Endothelial cell of umbilical vein (primary cell): Measurements from ENCODE around the gene DEXI. TPM values are rescaled to one million over a fixed set of nuclear protein-coding genes. Genes with fewer than 3 reads are reported as not detected.

Experiments
- BruUV-seq: library from RNA; stranded (reverse); fragments of 400-500 nt; replicated peaks from 2 replicates; lab custom pipeline; 2021; lab: Mats Ljungman, UMichigan
- CTCF ChIA-PET: fragments of 300-600, 350-600 bp; sonication (Branson Sonifier 250); formaldehyde crosslinking; loops from one replicate; lab custom pipeline; 2021; ENCODE audit warnings: antibody characterized with exemption, inconsistent platforms; lab: Charles Lee
- POLR2A ChIA-PET: fragments of 300-600, 350-600 bp; sonication (Branson Sonifier 250); formaldehyde crosslinking; loops from one replicate; lab custom pipeline; 2021; ENCODE audit warnings: antibody characterized with exemption, inconsistent platforms; lab: Charles Lee
- DNase-seq: peaks from one replicate; pipeline ENCODE4 v3.0.0-alpha.2; 2011; ENCODE audit warnings: low read depth, low spot score
- FAIRE-seq: peaks from 2 replicates; lab custom pipeline; 2011; peaks lifted over from hg19 to GRCh38; lab: Jason Lieb, UNC
- H2AFZ ChIP-seq: 2 replicates; pipeline ENCODE4 v1.6.0; 2012; ENCODE audit warnings: low read depth, low read length, control low read depth, inconsistent platforms
- H3K27ac ChIP-seq: 2 replicates; pipeline ENCODE4 v1.5.1; 2011; ENCODE audit warnings: low read depth, mild to moderate bottlenecking, control low read depth, low read length, moderate library complexity; ENCODE audit not compliant: insufficient read depth
- H3K27me3 ChIP-seq, 2 experiments: 2 replicates each; pipeline versions ENCODE4 v1.6.0 to v1.6.1; 2011; ENCODE audit warnings: low read length in 2 of 2, mixed read lengths in 1 of 2; ENCODE audit not compliant: control insufficient read depth in 2 of 2, insufficient read depth in 2 of 2
- H3K36me3 ChIP-seq, 2 experiments: 2 replicates in 1 of 2; 3 replicates in 1 of 2; pipeline ENCODE4 v1.5.1; 2011; ENCODE audit warnings: low read length in 2 of 2, mild to moderate bottlenecking in 1 of 2, moderate library complexity in 1 of 2; ENCODE audit not compliant: control insufficient read depth in 2 of 2, insufficient read depth in 2 of 2; ENCODE audit errors: extremely low read depth in 1 of 2
- H3K4me1 ChIP-seq: 3 replicates; pipeline ENCODE4 v1.5.1; 2011; ENCODE audit warnings: mild to moderate bottlenecking, low read length; ENCODE audit not compliant: control insufficient read depth, insufficient read depth; ENCODE audit errors: extremely low read depth
- H3K4me2 ChIP-seq: 2 replicates; pipeline ENCODE4 v1.6.1; 2011; ENCODE audit warnings: low read length, control low read depth, mixed read lengths; ENCODE audit not compliant: insufficient read depth
- H3K4me3 ChIP-seq, 3 experiments: fragments of 200-600 bp in 1 of 3; sonication (generic), shearing (Covaris generic) in 1 of 3; replicated peaks in 1 of 3; 2 replicates each; pipeline ENCODE4 v1.5.1; 2011 to 2016; ENCODE audit warnings: control low read depth in 3 of 3, low read length in 3 of 3, mild to moderate bottlenecking in 2 of 3, inconsistent platforms in 1 of 3, low read depth in 1 of 3, moderate library complexity in 1 of 3; ENCODE audit not compliant: insufficient read depth in 1 of 3
- H3K79me2 ChIP-seq: 2 replicates; pipeline ENCODE4 v1.6.0; 2012; ENCODE audit warnings: low read length, inconsistent platforms; ENCODE audit not compliant: control insufficient read depth, insufficient read depth
- H3K9ac ChIP-seq: replicated peaks from 2 replicates; pipeline ENCODE3; 2011; ENCODE audit warnings: low read length, control low read depth; ENCODE audit not compliant: insufficient read depth; ENCODE audit errors: extremely low read depth
- H3K9me1 ChIP-seq: replicated peaks from 3 replicates; pipeline ENCODE4 v1.6.0; 2011; ENCODE audit warnings: mild to moderate bottlenecking, low read length; ENCODE audit not compliant: control insufficient read depth, insufficient read depth; ENCODE audit errors: extremely low read depth
- H3K9me3 ChIP-seq: replicated peaks from 2 replicates; pipeline ENCODE4 v1.5.1; 2012; ENCODE audit warnings: low read length, inconsistent platforms; ENCODE audit not compliant: control insufficient read depth, insufficient read depth
- H4K20me1 ChIP-seq: replicated peaks from 2 replicates; pipeline ENCODE3; 2011; ENCODE audit warnings: mild to moderate bottlenecking, low read length; ENCODE audit not compliant: control insufficient read depth, insufficient read depth; ENCODE audit errors: extremely low read depth
- CTCF ChIP-seq, 2 donors: IDR thresholded peaks; 1 replicate in 1 of 2; 2 replicates in 1 of 2; pipeline ENCODE4 v1.5.1; 2011; ENCODE audit warnings: low read length in 2 of 2, mild to moderate bottlenecking in 2 of 2, moderate library complexity in 2 of 2, control low read depth in 1 of 2, inconsistent platforms in 1 of 2, low read depth in 1 of 2; ENCODE audit not compliant: insufficient read depth in 1 of 2; ENCODE audit errors: extremely low read depth in 1 of 2
- EZH2 ChIP-seq: IDR thresholded peaks from 2 replicates; pipeline ENCODE4 v1.6.1; 2012; ENCODE audit warnings: borderline replicate concordance, low read depth, mild to moderate bottlenecking, moderate library complexity, low read length, inconsistent platforms; ENCODE audit not compliant: severe bottlenecking
- FOS ChIP-seq: IDR thresholded peaks from 2 replicates; pipeline ENCODE4 v1.6.1; 2011; ENCODE audit warnings: mild to moderate bottlenecking, low read length, moderate library complexity, borderline replicate concordance; ENCODE audit not compliant: insufficient read depth
- JUN ChIP-seq: IDR thresholded peaks from 2 replicates; pipeline ENCODE4 v1.6.1; 2011; ENCODE audit warnings: borderline replicate concordance, low read depth; ENCODE audit not compliant: insufficient read length, insufficient read depth
- MAX ChIP-seq: IDR thresholded peaks from 2 replicates; pipeline ENCODE4 v1.6.1; 2011; ENCODE audit not compliant: insufficient read depth, insufficient read length
- MYC ChIP-seq: IDR thresholded peaks from one replicate; pipeline ENCODE4 v1.6.1; 2011; ENCODE audit warnings: mild to moderate bottlenecking, low read depth, low read length
- POLR2AphosphoS5 ChIP-seq: IDR thresholded peaks from 2 replicates; pipeline ENCODE4 v1.6.1; 2012; ENCODE audit warnings: low read depth, mild to moderate bottlenecking, control low read depth, low read length, moderate library complexity; ENCODE audit not compliant: insufficient read depth
- dilution Hi-C: fragments of 300-500 bp; cut with MboI; formaldehyde crosslinking; loops from one replicate; pipeline ENCODE4 v1.15.0; 2019; ENCODE audit warnings: low sequenced_read_pairs; ENCODE audit not compliant: extremely low pct_ligation_motif_present
- intact Hi-C: fragments of 100-400 bp; cut with micrococcal nuclease; formaldehyde crosslinking; loops from one replicate; pipeline ENCODE4 v1.10.0; 2022
- polyA plus RNA-seq, 4 experiments: library from polyadenylated mRNA; depleted of rRNA in 3 of 4; stranded (reverse) in 3 of 4; unstranded in 1 of 4; fragments of >200 nt; gene quantifications; 2 replicates each; pipeline versions ENCODE4 v1.2.1 to v1.2.3, GENCODE V29; 2011 to 2012; ENCODE audit warnings: missing spikeins in 1 of 4
- total RNA-seq: library from RNA; stranded (reverse); gene quantifications from 2 replicates; pipeline ENCODE4 v1.2.3, GENCODE V29; 2021

DEXI gene
- total and polyA plus RNA-seq, 2 donors (not counting 3 experiments of a cell fraction or from before 2014, with no cell fraction given), result 32.8 to 69.5 TPM

- FAIRE-seq (no peak), DNase-seq (no peak)
- no peak overlapping the region for H3K4me3 ChIP-seq
- dilution Hi-C loops (no loop called here), intact Hi-C loops (no loop called here)
- no peaks in the 10 kb centered on the region for H4K20me1 ChIP-seq
- no TSS peak for BruUV-seq
- POLR2A ChIA-PET, result no interaction called here
- H3K36me3 ChIP-seq, result peaks cover 0 to 15% of the 10 kb centered on the region in 2 experiments
- no peaks in the 10 kb centered on the region for H3K79me2 ChIP-seq
- CTCF ChIA-PET, result no interaction called here
- no peaks in the 10 kb centered on the region for H3K9me1 ChIP-seq
- H3K4me1 ChIP-seq, result no peaks in the 10 kb centered on the region
- no peaks in the 10 kb centered on the region for H3K27me3 ChIP-seq
- no peak overlapping the region for H3K9ac ChIP-seq
- no peak overlapping the region for H3K27ac ChIP-seq
- no peak overlapping the region for H2AFZ ChIP-seq
- H3K9me3 ChIP-seq, result no peaks in the 10 kb centered on the region
- TF ChIP-seq CTCF (IDR thresholded peaks at IDR 0.05; ENCODE audit: extremely low read depth in 1 of 2, insufficient read depth in 1 of 2, low read depth in 1 of 2, low read length in 2 of 2) (no peak), POLR2AphosphoS5 (no peak), EZH2 (no peak), JUN (no peak), MYC (no peak), MAX (no peak), FOS (no peak)
- H3K4me2 ChIP-seq, result no peak overlapping the region
These were observed 14.7 kb downstream of the DEXI start for GRCh38 chr16:10927497-10928112.
